HepG2 (cell line): ENCODE data around the gene ITPK1. TPM values are rescaled to one million over a fixed set of nuclear protein-coding genes. Genes with fewer than 3 reads are reported as not detected.

Experiments
- ATAC-seq: fragments of 200-7000 bp; cut with Tn5 transposase; 3 replicates; pipeline ENCODE4 v1.9.1; 2020; ENCODE audit warnings: mild to moderate bottlenecking, moderate library complexity
- BruUV-seq: library from RNA; stranded (reverse); fragments of 400-500 nt; replicated peaks from 2 replicates; lab custom pipeline; 2021; lab: Mats Ljungman, UMichigan
- CTCF ChIA-PET: fragments of 300-600 bp; formaldehyde crosslinking; extraction: SDS; loops from one replicate; lab custom pipeline; 2021; ENCODE audit warnings: low total read pairs, inconsistent platforms, low intra/inter-chr PET ratio; lab: Yijun Ruan, JAX
- POLR2A ChIA-PET: fragments of 350-600 bp; sonication (Branson Sonifier 250); formaldehyde crosslinking; loops from one replicate; lab custom pipeline; 2020; ENCODE audit warnings: antibody characterized with exemption, inconsistent platforms; lab: Yijun Ruan, JAX
- DNase-seq: peaks from one replicate; pipeline ENCODE4 v3.0.0-alpha.2; 2015; ENCODE audit warnings: low spot score
- FAIRE-seq: peaks from 3 replicates; lab custom pipeline; 2011; peaks lifted over from hg19 to GRCh38; lab: Jason Lieb, UNC
- H2AFZ ChIP-seq: one replicate; pipeline ENCODE4 v1.6.1; 2011; ENCODE audit warnings: low read length, inconsistent platforms
- H3K27ac ChIP-seq: fragments of 300-600 bp; 3 replicates; pipeline ENCODE4 v1.8.0; 2011; ENCODE audit warnings: mixed run types, mild to moderate bottlenecking, mixed read lengths, low read length, inconsistent platforms; ENCODE audit not compliant: insufficient read depth; ENCODE audit errors: extremely low read length
- H3K27me3 ChIP-seq, 2 experiments: fragments of 200-600 bp in 1 of 2; 2 replicates in 1 of 2; 3 replicates in 1 of 2; pipeline versions ENCODE4 v1.6.0 to v1.8.0; 2011; ENCODE audit warnings: low read length in 2 of 2, mild to moderate bottlenecking in 2 of 2, moderate library complexity in 2 of 2, inconsistent platforms in 1 of 2; ENCODE audit not compliant: insufficient read depth in 2 of 2, control insufficient read depth in 1 of 2
- H3K36me3 ChIP-seq, 2 experiments: fragments of 200-600 bp in 1 of 2; replicated peaks in 1 of 2; 2 replicates in 1 of 2; 3 replicates in 1 of 2; pipeline versions ENCODE4 v1.5.1 to v1.8.0; 2011; ENCODE audit warnings: low read length in 2 of 2, inconsistent platforms in 1 of 2; ENCODE audit not compliant: insufficient read depth in 2 of 2, control insufficient read depth in 1 of 2
- H3K4me1 ChIP-seq: 2 replicates; pipeline ENCODE4 v1.5.1; 2012; ENCODE audit warnings: low read length, inconsistent platforms; ENCODE audit not compliant: insufficient read depth
- H3K4me2 ChIP-seq: 2 replicates; pipeline ENCODE4 v1.6.0; 2011; ENCODE audit warnings: low read depth, low read length, inconsistent platforms
- H3K4me3 ChIP-seq, 3 experiments: fragments of 200-600 bp in 1 of 3; sonication (generic), shearing (Covaris generic) in 1 of 3; replicated peaks in 1 of 3; 2 replicates each; pipeline ENCODE4 v1.5.1; 2011 to 2016; ENCODE audit warnings: low read length in 3 of 3, inconsistent platforms in 2 of 3, low read depth in 2 of 3, mild to moderate bottlenecking in 2 of 3, control low read depth in 1 of 3, mixed read lengths in 1 of 3; ENCODE audit not compliant: insufficient read depth in 1 of 3
- H3K79me2 ChIP-seq: one replicate; pipeline ENCODE4 v1.6.1; 2011; ENCODE audit warnings: low read length, inconsistent platforms; ENCODE audit not compliant: insufficient read depth
- H3K9ac ChIP-seq: 2 replicates; pipeline ENCODE4 v1.6.0; 2011; ENCODE audit warnings: mild to moderate bottlenecking, low read depth, low read length, inconsistent platforms; ENCODE audit not compliant: insufficient read depth
- H3K9me3 ChIP-seq: 2 replicates; pipeline ENCODE4 v1.5.1; 2012; ENCODE audit warnings: mild to moderate bottlenecking, low read length
- H4K20me1 ChIP-seq: 2 replicates; pipeline ENCODE4 v1.6.0; 2011; ENCODE audit warnings: inconsistent platforms, mild to moderate bottlenecking, low read length, moderate library complexity; ENCODE audit not compliant: insufficient read depth
- CENPX ChIP-seq: sonication (generic); formaldehyde crosslinking; IDR thresholded peaks from 2 replicates; pipeline ENCODE4 v1.9.0; 2021; ENCODE audit warnings: mild to moderate bottlenecking, missing genetic modification reagents, moderate library complexity
- ESRRA ChIP-seq: sonication (generic); formaldehyde crosslinking; IDR thresholded peaks from 2 replicates; pipeline ENCODE4 v1.5.1; 2020; ENCODE audit warnings: mild to moderate bottlenecking, low read depth, missing genetic modification reagents
- FOXC1 ChIP-seq: sonication (generic); formaldehyde crosslinking; IDR thresholded peaks from 2 replicates; pipeline ENCODE4 v1.8.0; 2022; ENCODE audit warnings: mild to moderate bottlenecking, missing genetic modification reagents, borderline replicate concordance
- HNF4A ChIP-seq: sonication (generic); formaldehyde crosslinking; IDR thresholded peaks from 2 replicates; pipeline ENCODE4 v1.4.0; 2020; ENCODE audit warnings: missing genetic modification reagents
- KMT2B ChIP-seq: IDR thresholded peaks from 2 replicates; pipeline ENCODE4 v1.6.1; 2016; ENCODE audit warnings: missing genetic modification reagents, missing compliant biosample characterization
- NR2F6 ChIP-seq, 2 experiments: IDR thresholded peaks; 2 replicates each; pipeline ENCODE4 v1.6.1; 2016; ENCODE audit warnings: antibody characterized with exemption in 1 of 2, mild to moderate bottlenecking in 1 of 2
- RXRB ChIP-seq: IDR thresholded peaks from 2 replicates; pipeline ENCODE4 v1.6.1; 2016; ENCODE audit warnings: borderline replicate concordance, missing genetic modification reagents, missing compliant biosample characterization
- SPEN ChIP-seq: sonication (generic); formaldehyde crosslinking; IDR thresholded peaks from 2 replicates; pipeline ENCODE4 v1.5.1; 2020; ENCODE audit warnings: low read depth, mild to moderate bottlenecking, missing genetic modification reagents
- ZNF672 ChIP-seq: sonication (generic); formaldehyde crosslinking; IDR thresholded peaks from 2 replicates; pipeline ENCODE4 v1.8.1; 2022; ENCODE audit warnings: missing genetic modification reagents
- WGBS: methylation state at CpG from one replicate; pipeline ENCODE4 v1.1.6; 2017; ENCODE audit warnings: low lambda C conversion rate; 5-methylcytosine and 5-hydroxymethylcytosine counted together
- in situ Hi-C: cut with HindIII; loops from 2 replicates; pipeline ENCODE4 v1.10.0; 2017; ENCODE audit warnings: low pct_unique_long_range_greater_than_20kb; ENCODE audit not compliant: extremely low pct_ligation_motif_present
- intact Hi-C: fragments of 100-400 bp; cut with micrococcal nuclease; formaldehyde crosslinking; loops from one replicate; pipeline ENCODE4 v1.10.0; 2022; ENCODE audit not compliant: unreplicated experiment
- polyA plus RNA-seq, 8 experiments: library from polyadenylated mRNA; depleted of rRNA in 3 of 8; stranded (reverse) in 7 of 8; unstranded in 1 of 8; fragments of >200 nt; fragmentation: Illumina TruSeq in 4 of 8; extraction: Trizol in 4 of 8; gene quantifications; 2 replicates each; pipeline versions ENCODE4 v1.2.1 to v1.2.3, GENCODE V29; 2011 to 2016; ENCODE audit warnings: low read depth in 4 of 8, missing spikeins in 1 of 8, mixed read lengths in 1 of 8; ENCODE audit not compliant: insufficient read depth in 1 of 8
- total RNA-seq, 5 experiments: library from RNA; depleted of rRNA; stranded (reverse); fragments of >200 nt; fragmentation: Illumina TruSeq; extraction: Trizol; gene quantifications; 2 replicates each; pipeline ENCODE4 v1.2.3, GENCODE V29; 2016; ENCODE audit warnings: low read depth in 1 of 5
- TF ChIP-seq, protein P1 (sequence below): sonication (generic); formaldehyde crosslinking; IDR thresholded peaks from 2 replicates; pipeline ENCODE4 v1.5.0; 2020; ENCODE audit warnings: mild to moderate bottlenecking, missing genetic modification reagents
- TF ChIP-seq, protein P2 (sequence below), 2 experiments: sonication (generic) in 1 of 2; formaldehyde crosslinking in 1 of 2; IDR thresholded peaks; 2 replicates each; pipeline versions ENCODE4 v1.4.0 to v1.6.1; 2018 to 2020; ENCODE audit warnings: missing genetic modification reagents in 2 of 2, borderline replicate concordance in 1 of 2, low read depth in 1 of 2, mild to moderate bottlenecking in 1 of 2, missing biosample characterization in 1 of 2
- TF ChIP-seq, protein P3 (sequence below): sonication (generic); formaldehyde crosslinking; conservative IDR thresholded peaks from 2 replicates; pipeline ENCODE4 v1.4.0; 2020; ENCODE audit warnings: mild to moderate bottlenecking, missing genetic modification reagents, moderate library complexity

Gene ITPK1
- total and polyA plus RNA-seq, 2 of the 13 experiments (the other 11 are each of a cell fraction or from before 2014, with no cell fraction given) = 20.5 to 47.5 TPM

DNA sequence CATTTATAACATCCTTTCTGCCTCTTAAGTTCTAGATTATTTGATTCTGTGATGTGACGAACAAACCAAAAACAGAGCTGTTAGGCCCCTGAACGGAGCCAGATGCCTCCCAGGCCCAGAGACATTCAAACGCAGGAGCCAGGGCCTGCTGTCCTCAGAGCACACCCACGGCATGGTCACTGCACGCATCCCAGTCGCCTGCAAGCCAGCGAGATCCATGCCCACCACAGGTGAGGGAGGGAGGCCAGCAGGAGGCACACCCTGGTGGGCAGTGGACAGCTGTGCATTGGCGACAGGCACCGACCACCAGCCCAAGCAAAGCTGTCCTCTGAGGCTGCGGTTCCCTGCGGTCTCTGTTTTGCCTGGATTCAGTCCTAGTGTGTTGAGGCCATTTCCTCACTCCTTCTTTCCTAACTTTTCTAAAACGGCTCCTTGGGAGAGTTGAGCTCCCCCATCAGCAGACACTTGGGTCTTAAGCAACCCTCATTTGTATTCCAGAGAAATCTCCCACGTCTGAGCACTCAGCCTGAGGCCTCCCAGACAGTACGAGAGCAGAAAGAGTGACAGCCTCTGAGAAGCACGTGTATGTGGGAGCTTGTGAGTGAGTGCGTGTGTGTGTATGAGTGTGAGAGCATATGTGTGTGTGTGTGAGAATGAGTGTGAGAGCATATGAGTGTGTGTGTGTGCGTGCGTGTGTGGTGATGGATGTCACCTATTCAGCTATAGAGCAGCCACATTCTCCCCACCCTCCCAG, 111.6 kb downstream of the ITPK1 start (continued):
- TF ChIP-seq RXRB (no peak), ESRRA (CRISPR knock-in tag) (no peak), CENPX (no peak)
- TF ChIP-seq, protein P1, sequence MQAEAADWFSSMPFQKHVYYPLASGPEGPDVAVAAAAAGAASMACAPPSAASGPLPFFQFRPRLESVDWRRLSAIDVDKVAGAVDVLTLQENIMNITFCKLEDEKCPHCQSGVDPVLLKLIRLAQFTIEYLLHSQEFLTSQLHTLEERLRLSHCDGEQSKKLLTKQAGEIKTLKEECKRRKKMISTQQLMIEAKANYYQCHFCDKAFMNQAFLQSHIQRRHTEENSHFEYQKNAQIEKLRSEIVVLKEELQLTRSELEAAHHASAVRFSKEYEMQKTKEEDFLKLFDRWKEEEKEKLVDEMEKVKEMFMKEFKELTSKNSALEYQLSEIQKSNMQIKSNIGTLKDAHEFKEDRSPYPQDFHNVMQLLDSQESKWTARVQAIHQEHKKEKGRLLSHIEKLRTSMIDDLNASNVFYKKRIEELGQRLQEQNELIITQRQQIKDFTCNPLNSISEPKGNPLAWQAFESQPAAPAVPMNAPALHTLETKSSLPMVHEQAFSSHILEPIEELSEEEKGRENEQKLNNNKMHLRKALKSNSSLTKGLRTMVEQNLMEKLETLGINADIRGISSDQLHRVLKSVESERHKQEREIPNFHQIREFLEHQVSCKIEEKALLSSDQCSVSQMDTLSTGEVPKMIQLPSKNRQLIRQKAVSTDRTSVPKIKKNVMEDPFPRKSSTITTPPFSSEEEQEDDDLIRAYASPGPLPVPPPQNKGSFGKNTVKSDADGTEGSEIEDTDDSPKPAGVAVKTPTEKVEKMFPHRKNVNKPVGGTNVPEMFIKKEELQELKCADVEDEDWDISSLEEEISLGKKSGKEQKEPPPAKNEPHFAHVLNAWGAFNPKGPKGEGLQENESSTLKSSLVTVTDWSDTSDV (CRISPR knock-in tag) = no peak

DNA sequence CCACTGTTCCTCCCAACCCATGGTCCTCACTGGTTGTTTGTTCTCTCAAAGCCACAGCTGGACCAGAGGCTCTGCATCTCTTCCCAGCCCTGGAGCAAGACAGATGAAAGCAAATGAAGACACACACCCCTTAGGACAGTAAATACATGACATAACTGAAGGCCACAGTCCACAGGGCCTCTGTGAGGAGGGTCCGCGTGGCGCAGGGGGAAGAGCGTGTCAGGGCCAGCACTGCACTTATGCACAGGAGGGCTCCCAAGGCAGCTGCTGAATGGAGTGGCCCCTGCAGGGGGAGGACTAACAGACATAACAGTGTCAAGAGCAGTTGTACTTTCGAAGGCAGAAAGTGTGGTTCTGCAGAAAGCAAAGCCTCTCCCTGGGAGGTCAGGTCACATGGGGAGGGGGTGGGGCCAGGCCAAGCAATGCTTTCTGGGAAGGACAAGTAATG, 112.8 kb downstream of the ITPK1 start:
- intact Hi-C loops = no loop called here
- Histone ChIP-seq H3K4me3 (peak overlapping the region in 1 of 3 experiments; percentile 10; a peak in 1 of 6 replicates), H3K9ac (no peak overlapping the region), H3K4me1 (peaks cover 22% of the 10 kb centered on the region), H2AFZ (no peak overlapping the region), H3K27ac (peak overlapping the region; percentile 24), H3K36me3 (peaks cover 0 to 1% of the 10 kb centered on the region in 2 experiments; a peak in 1 of 5 replicates), H3K4me2 (peak overlapping the region; percentile 54), H3K9me3 (no peaks in the 10 kb centered on the region), H3K27me3 (no peaks in the 10 kb centered on the region), H3K79me2 (no peaks in the 10 kb centered on the region), H4K20me1 (no peaks in the 10 kb centered on the region)
- peak; percentile 82 for ATAC-seq
- BruUV-seq = no TSS peak
- no peak for FAIRE-seq
- in situ Hi-C loops = no loop called here
- ChIA-PET POLR2A (no interaction called here), CTCF (no interaction called here)
- peak; percentile 61 for DNase-seq
- 9% methylated on average over 4 of the region's 5 CpGs for WGBS
- no peak for TF ChIP-seq KMT2B
- 0 out of 2 replicates have a peak, but pooled peaks have one; percentile 39 for TF ChIP-seq SPEN (CRISPR knock-in tag)
- TF ChIP-seq NR2F6 (IDR thresholded peaks at IDR 0.05) = no peak
- TF ChIP-seq NR2F6 (CRISPR knock-in tag; IDR thresholded peaks at IDR 0.05) = peak; percentile 12; the same call in 1 of the 2 replicates
- TF ChIP-seq, protein P2, sequence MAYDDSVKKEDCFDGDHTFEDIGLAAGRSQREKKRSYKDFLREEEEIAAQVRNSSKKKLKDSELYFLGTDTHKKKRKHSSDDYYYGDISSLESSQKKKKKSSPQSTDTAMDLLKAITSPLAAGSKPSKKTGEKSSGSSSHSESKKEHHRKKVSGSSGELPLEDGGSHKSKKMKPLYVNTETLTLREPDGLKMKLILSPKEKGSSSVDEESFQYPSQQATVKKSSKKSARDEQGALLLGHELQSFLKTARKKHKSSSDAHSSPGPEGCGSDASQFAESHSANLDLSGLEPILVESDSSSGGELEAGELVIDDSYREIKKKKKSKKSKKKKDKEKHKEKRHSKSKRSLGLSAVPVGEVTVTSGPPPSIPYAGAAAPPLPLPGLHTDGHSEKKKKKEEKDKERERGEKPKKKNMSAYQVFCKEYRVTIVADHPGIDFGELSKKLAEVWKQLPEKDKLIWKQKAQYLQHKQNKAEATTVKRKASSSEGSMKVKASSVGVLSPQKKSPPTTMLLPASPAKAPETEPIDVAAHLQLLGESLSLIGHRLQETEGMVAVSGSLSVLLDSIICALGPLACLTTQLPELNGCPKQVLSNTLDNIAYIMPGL (CRISPR knock-in tag; IDR thresholded peaks at IDR 0.05; ENCODE audit: borderline replicate concordance in 1 of 2, low read depth in 1 of 2) = 0 out of 4 replicates have a peak, but pooled peaks of 1 of the 2 experiments have one; percentile 14
- no peak for TF ChIP-seq ZNF672
- TF ChIP-seq, protein P3, sequence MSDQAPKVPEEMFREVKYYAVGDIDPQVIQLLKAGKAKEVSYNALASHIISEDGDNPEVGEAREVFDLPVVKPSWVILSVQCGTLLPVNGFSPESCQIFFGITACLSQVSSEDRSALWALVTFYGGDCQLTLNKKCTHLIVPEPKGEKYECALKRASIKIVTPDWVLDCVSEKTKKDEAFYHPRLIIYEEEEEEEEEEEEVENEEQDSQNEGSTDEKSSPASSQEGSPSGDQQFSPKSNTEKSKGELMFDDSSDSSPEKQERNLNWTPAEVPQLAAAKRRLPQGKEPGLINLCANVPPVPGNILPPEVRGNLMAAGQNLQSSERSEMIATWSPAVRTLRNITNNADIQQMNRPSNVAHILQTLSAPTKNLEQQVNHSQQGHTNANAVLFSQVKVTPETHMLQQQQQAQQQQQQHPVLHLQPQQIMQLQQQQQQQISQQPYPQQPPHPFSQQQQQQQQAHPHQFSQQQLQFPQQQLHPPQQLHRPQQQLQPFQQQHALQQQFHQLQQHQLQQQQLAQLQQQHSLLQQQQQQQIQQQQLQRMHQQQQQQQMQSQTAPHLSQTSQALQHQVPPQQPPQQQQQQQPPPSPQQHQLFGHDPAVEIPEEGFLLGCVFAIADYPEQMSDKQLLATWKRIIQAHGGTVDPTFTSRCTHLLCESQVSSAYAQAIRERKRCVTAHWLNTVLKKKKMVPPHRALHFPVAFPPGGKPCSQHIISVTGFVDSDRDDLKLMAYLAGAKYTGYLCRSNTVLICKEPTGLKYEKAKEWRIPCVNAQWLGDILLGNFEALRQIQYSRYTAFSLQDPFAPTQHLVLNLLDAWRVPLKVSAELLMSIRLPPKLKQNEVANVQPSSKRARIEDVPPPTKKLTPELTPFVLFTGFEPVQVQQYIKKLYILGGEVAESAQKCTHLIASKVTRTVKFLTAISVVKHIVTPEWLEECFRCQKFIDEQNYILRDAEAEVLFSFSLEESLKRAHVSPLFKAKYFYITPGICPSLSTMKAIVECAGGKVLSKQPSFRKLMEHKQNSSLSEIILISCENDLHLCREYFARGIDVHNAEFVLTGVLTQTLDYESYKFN (CRISPR knock-in tag) = peak; percentile 59
- TF ChIP-seq HNF4A = peak; percentile 78
- TF ChIP-seq FOXC1 (CRISPR knock-in tag) = no peak
